ENCODE results near the gene EIF2B2.

EIF2B2 gene

DNA sequence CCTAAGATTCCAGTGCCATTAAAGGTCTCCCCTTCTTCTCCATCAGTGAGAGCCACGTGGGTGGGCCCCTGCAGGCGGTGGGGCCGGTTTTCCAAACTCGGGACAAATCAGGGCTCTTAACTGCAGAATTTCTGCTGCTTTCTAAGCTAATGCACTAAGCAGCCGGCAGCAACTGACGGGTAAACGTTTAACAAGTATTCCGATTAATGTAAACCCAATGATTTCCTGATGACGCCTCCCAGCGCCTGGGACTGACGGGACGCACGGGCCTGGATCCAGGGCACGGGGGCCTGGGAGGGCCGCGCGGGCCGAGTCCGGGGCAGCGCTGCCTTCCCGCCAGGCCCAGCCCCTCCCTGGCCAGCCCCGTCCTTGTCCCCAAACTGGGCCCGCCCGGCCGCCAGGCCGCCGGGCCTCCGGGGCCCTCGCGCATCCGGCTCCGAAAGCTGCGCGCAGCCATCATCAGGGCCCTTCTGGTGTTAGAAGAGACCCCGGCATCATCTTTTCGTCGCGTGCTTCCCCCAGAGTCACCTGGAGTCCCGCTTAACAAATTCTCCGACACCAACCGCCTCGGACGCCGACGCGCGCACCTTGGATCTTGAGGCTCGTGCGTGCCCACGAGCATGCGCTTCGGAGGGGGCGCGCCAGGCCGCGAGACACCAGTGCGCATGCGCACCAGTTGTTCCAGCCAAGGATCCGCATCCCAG lies 48.3 kb downstream of the EIF2B2 start, which contains the start of gene MLH3:
MLH3 (minus strand) TSS at position 616 of the 704 bp plus-strand sequence. CDS start 1,812 bp downstream, outside the sequence.
- TF ChIP-seq, protein P1, sequence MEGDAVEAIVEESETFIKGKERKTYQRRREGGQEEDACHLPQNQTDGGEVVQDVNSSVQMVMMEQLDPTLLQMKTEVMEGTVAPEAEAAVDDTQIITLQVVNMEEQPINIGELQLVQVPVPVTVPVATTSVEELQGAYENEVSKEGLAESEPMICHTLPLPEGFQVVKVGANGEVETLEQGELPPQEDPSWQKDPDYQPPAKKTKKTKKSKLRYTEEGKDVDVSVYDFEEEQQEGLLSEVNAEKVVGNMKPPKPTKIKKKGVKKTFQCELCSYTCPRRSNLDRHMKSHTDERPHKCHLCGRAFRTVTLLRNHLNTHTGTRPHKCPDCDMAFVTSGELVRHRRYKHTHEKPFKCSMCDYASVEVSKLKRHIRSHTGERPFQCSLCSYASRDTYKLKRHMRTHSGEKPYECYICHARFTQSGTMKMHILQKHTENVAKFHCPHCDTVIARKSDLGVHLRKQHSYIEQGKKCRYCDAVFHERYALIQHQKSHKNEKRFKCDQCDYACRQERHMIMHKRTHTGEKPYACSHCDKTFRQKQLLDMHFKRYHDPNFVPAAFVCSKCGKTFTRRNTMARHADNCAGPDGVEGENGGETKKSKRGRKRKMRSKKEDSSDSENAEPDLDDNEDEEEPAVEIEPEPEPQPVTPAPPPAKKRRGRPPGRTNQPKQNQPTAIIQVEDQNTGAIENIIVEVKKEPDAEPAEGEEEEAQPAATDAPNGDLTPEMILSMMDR (IDR thresholded peaks at IDR 0.05), result no peak
- no peak for TF ChIP-seq ZFX (IDR thresholded peaks at IDR 0.05; ENCODE audit: borderline replicate concordance)
- H3K27ac ChIP-seq, result peak within 1 kb of the TSS; percentile 64

DNA sequence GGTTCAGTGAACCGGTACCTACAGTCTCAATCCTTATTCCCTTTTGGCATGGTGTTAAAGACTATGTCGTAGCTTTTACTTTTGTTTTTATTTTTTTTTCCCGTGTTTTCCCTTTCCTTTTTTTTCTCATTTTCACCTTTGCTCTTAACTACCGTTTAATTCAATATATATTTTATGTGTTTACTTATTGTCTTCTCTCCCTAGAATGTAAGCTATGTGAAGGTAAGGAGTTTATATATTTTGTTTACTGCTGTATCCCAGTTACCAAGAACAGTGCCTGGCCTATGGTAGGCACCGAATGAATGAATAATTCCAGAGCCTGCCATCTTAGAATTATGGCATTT lies 48.8 kb downstream of the EIF2B2 start:
- TF ChIP-seq ZFX (IDR thresholded peaks at IDR 0.05; ENCODE audit: borderline replicate concordance), result no peak
- TF ChIP-seq, protein P1 (IDR thresholded peaks at IDR 0.05), result no peak
- H3K27ac ChIP-seq, result peak overlapping the region; percentile 64

DNA sequence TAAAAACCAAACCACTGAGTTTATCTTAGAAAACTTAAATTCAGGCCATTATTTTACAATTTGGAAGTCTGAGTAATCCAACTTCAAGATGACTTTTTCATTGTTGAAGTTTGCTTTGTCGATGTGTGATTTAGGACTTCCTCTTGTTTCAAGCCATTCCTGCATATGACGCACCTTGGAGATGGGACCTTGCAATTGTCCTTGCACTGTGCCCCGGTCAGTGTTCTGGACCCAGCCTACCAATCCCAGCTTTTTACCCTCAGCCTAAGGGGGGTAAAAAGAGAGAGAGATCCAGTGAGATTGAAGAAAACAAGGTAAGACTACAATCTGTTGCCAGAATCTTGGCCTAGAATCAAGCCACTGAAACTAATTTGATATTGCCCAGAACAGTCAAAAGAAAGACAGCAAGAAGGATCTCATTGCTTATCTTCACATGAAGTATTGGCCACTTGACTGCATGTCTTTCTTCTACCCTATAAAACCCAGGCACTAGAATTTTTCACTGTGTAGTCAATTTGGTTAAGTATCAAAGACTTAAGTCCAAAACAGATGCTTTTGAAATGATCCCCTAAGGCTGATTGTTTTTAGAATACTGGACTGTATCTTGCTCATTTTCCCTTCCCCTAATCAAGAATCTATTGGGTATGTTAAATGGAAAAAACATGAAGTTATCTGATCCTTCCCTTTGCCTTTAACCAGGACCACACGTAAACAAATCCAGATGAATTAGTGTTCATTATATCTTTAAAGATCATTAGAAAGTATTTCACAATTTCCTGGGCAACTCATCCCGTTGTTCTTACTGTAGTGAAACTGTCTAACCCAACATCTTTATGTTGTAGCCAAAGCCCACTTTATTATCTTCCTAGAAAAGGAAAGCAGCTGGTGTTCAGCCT lies 50.9 kb downstream of the EIF2B2 start:
- no peak for TF ChIP-seq ZFX (IDR thresholded peaks at IDR 0.05; ENCODE audit: borderline replicate concordance)
- TF ChIP-seq, protein P1 (IDR thresholded peaks at IDR 0.05), result no peak
- no peak overlapping the region for H3K27ac ChIP-seq

DNA sequence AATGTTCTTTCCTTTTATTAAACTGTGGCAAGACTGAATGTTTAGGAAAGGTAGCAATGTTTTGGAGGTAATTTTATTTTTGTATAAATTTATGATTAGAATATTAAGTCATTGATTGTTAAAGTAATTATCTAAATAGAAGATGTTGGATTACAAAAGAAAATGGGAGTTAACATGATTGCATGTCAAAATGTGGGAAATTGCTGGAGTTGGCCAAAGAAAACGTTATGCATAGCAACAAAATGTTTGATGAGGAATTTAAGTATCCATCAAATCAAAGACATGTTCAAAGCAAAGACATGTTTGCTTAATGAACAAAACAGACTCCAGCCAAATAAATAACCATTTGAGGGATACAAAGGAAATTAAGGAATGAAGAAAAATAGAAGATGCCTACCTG lies 51.7 kb downstream of the EIF2B2 start:
- no peak overlapping the region for H3K27ac ChIP-seq
- TF ChIP-seq, protein P1 (IDR thresholded peaks at IDR 0.05), result no peak
- TF ChIP-seq ZFX (IDR thresholded peaks at IDR 0.05; ENCODE audit: borderline replicate concordance), result no peak

DNA sequence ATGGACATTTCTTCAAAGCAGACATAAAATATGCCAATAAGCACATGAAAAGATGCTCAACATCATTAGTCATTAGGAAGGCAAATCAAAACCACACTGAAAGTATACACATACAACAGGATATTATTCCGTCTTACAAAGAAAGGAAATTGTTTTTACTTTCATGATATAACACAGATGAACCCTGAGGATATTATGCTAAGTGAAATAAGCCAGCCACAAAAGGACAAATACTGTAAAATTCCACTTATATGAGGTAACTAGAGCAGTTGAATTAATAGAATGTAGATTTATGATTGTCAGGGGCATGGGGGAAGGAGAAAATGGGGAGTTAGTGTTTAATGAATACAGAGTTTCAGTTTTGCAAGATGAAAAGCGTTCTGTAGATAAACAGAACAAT lies 56.9 kb downstream of the EIF2B2 start:
- no peak for TF ChIP-seq ZFX (IDR thresholded peaks at IDR 0.05; ENCODE audit: borderline replicate concordance)
- TF ChIP-seq, protein P1 (IDR thresholded peaks at IDR 0.05), result no peak
- no peak overlapping the region for H3K27ac ChIP-seq

DNA sequence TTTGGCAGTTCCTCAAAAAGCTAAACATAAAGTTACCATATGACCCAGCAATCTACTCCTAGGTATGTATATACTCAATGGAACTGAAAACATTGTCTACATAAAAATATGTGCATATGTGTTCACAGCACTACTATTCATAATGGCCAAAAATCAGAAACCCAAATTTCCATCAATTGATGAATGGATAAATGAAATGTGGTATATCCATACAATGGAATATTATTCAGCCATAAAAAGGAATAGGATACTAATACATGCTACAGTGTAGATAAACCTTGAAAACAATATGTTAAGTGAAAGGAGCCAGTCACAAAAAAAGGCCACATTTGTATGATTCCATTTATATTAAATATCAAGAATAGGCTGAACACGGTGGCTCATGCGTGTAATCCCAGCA lies 57.7 kb downstream of the EIF2B2 start:
- TF ChIP-seq ZFX (IDR thresholded peaks at IDR 0.05; ENCODE audit: borderline replicate concordance), result no peak
- TF ChIP-seq, protein P1 (IDR thresholded peaks at IDR 0.05), result no peak
- no peak overlapping the region for H3K27ac ChIP-seq

Measured in 22Rv1 (cell line).